Measurements from ENCODE around the gene CGNL1. TPM values are rescaled to one million over a fixed set of nuclear protein-coding genes. Genes with fewer than 3 reads are reported as not detected.

The CGNL1 gene
- polyA plus RNA-seq, 3 donors from 2014 or later = not detected

- peaks cover 0 to 6% (median 3%) of the 10 kb centered on the region in 3 donors for H3K27me3 Mint-ChIP-seq (ENCODE audit: low read depth in 3 of 3)
- H3K9me3 Mint-ChIP-seq = no peaks in the 10 kb centered on the region
- H3K27ac Mint-ChIP-seq = no peak overlapping the region
- H3K4me1 Mint-ChIP-seq = no peaks in the 10 kb centered on the region
- no peaks in the 10 kb centered on the region for H3K36me3 Mint-ChIP-seq
- no peak for DNase-seq
- no peak overlapping the region for H3K4me3 Mint-ChIP-seq
These were observed 172.0 kb downstream of the CGNL1 start for GRCh38 chr15:57548351-57548750.

GRCh38 chr15:57548835-57549234, 172.5 kb downstream of the CGNL1 start:
- Mint-ChIP-seq H3K27me3 (ENCODE audit: low read depth in 3 of 3) (peaks cover 0 to 6% (median under 1%) of the 10 kb centered on the region in 3 donors), H3K4me1 (no peaks in the 10 kb centered on the region), H3K36me3 (no peaks in the 10 kb centered on the region), H3K4me3 (no peak overlapping the region), H3K27ac (no peak overlapping the region), H3K9me3 (no peaks in the 10 kb centered on the region)
- no peak for DNase-seq

- H3K4me1 Mint-ChIP-seq = no peaks in the 10 kb centered on the region
- no peak for DNase-seq
- H3K36me3 Mint-ChIP-seq = no peaks in the 10 kb centered on the region
- no peaks in the 10 kb centered on the region for H3K9me3 Mint-ChIP-seq
- H3K27ac Mint-ChIP-seq = no peak overlapping the region
- no peak overlapping the region for H3K4me3 Mint-ChIP-seq
- peaks cover 0 to 6% (median 3%) of the 10 kb centered on the region in 3 donors for H3K27me3 Mint-ChIP-seq (ENCODE audit: low read depth in 3 of 3)
These were observed 173.6 kb downstream of the CGNL1 start for GRCh38 chr15:57549935-57550334.

- H3K27ac Mint-ChIP-seq = no peak overlapping the region
- H3K36me3 Mint-ChIP-seq = no peaks in the 10 kb centered on the region
- no peak overlapping the region for H3K4me3 Mint-ChIP-seq
- H3K9me3 Mint-ChIP-seq = no peaks in the 10 kb centered on the region
- H3K27me3 Mint-ChIP-seq (ENCODE audit: low read depth in 3 of 3) = peaks cover 0 to 6% (median 6%) of the 10 kb centered on the region in 3 donors
- no peaks in the 10 kb centered on the region for H3K4me1 Mint-ChIP-seq
- DNase-seq = no peak
These were observed 174.3 kb downstream of the CGNL1 start for GRCh38 chr15:57550640-57551039.

GRCh38 chr15:57551715-57552677, 175.7 kb downstream of the CGNL1 start:
- no peaks in the 10 kb centered on the region for H3K36me3 Mint-ChIP-seq
- no peaks in the 10 kb centered on the region for H3K4me1 Mint-ChIP-seq
- no peak overlapping the region for H3K27ac Mint-ChIP-seq
- H3K4me3 Mint-ChIP-seq = no peak overlapping the region
- H3K9me3 Mint-ChIP-seq = no peaks in the 10 kb centered on the region
- no peak for DNase-seq
- H3K27me3 Mint-ChIP-seq (ENCODE audit: low read depth in 3 of 3) = peaks cover 0 to 6% (median 3%) of the 10 kb centered on the region in 3 donors

- no peak overlapping the region for H3K4me3 Mint-ChIP-seq
These were observed 176.5 kb downstream of the CGNL1 start for GRCh38 chr15:57552678-57553334.

GRCh38 chr15:57553526-57553925, 177.2 kb downstream of the CGNL1 start:
- peaks cover 0 to 6% (median 6%) of the 10 kb centered on the region in 3 donors for H3K27me3 Mint-ChIP-seq (ENCODE audit: low read depth in 3 of 3)
- H3K36me3 Mint-ChIP-seq = no peaks in the 10 kb centered on the region
- no peaks in the 10 kb centered on the region for H3K4me1 Mint-ChIP-seq
- H3K4me3 Mint-ChIP-seq = no peak overlapping the region
- H3K27ac Mint-ChIP-seq = no peak overlapping the region
- no peaks in the 10 kb centered on the region for H3K9me3 Mint-ChIP-seq
- no peak for DNase-seq

More at GRCh38 chr15:57552678-57553334, 176.5 kb downstream of the CGNL1 start:
- no peak overlapping the region for H3K27ac Mint-ChIP-seq
- no peak for DNase-seq
- H3K4me1 Mint-ChIP-seq = no peaks in the 10 kb centered on the region
- no peaks in the 10 kb centered on the region for H3K9me3 Mint-ChIP-seq
- H3K27me3 Mint-ChIP-seq (ENCODE audit: low read depth in 3 of 3) = peaks cover 0 to 6% (median 6%) of the 10 kb centered on the region in 3 donors
- no peaks in the 10 kb centered on the region for H3K36me3 Mint-ChIP-seq

GRCh38 chr15:57554063-57554811, 177.9 kb downstream of the CGNL1 start:
- H3K36me3 Mint-ChIP-seq = no peaks in the 10 kb centered on the region
- no peaks in the 10 kb centered on the region for H3K4me1 Mint-ChIP-seq
- no peak overlapping the region for H3K27ac Mint-ChIP-seq

GRCh38 chr15:57554812-57555179, 178.5 kb downstream of the CGNL1 start:
- no peak overlapping the region for H3K27ac Mint-ChIP-seq
- no peak overlapping the region for H3K4me3 Mint-ChIP-seq
- no peaks in the 10 kb centered on the region for H3K36me3 Mint-ChIP-seq
- H3K27me3 Mint-ChIP-seq (ENCODE audit: low read depth in 3 of 3) = peaks cover 1 to 8% (median 3%) of the 10 kb centered on the region in 3 donors
- no peaks in the 10 kb centered on the region for H3K4me1 Mint-ChIP-seq
- no peak for DNase-seq
- H3K9me3 Mint-ChIP-seq = no peaks in the 10 kb centered on the region

More at GRCh38 chr15:57554063-57554811, 177.9 kb downstream of the CGNL1 start:
- Mint-ChIP-seq H3K4me3 (no peak overlapping the region), H3K27me3 (ENCODE audit: low read depth in 3 of 3) (peaks cover 1 to 8% (median 3%) of the 10 kb centered on the region in 3 donors), H3K9me3 (no peaks in the 10 kb centered on the region)
- no peak for DNase-seq

- no peak overlapping the region for H3K4me3 Mint-ChIP-seq
- H3K36me3 Mint-ChIP-seq = no peaks in the 10 kb centered on the region
- peaks cover 1 to 8% (median 3%) of the 10 kb centered on the region in 3 donors for H3K27me3 Mint-ChIP-seq (ENCODE audit: low read depth in 3 of 3)
- H3K27ac Mint-ChIP-seq = no peak overlapping the region
- H3K4me1 Mint-ChIP-seq = no peaks in the 10 kb centered on the region
- no peaks in the 10 kb centered on the region for H3K9me3 Mint-ChIP-seq
- DNase-seq = no peak
These were observed 179.0 kb downstream of the CGNL1 start for GRCh38 chr15:57555270-57555669.

GRCh38 chr15:57556040-57556439, 179.7 kb downstream of the CGNL1 start:
- Mint-ChIP-seq H3K36me3 (no peaks in the 10 kb centered on the region), H3K9me3 (no peaks in the 10 kb centered on the region)

GRCh38 chr15:57557267-57557666, 181.0 kb downstream of the CGNL1 start:
- no peak overlapping the region for H3K27ac Mint-ChIP-seq
- no peaks in the 10 kb centered on the region for H3K4me1 Mint-ChIP-seq
- H3K9me3 Mint-ChIP-seq = no peaks in the 10 kb centered on the region
- H3K36me3 Mint-ChIP-seq = no peaks in the 10 kb centered on the region
- H3K27me3 Mint-ChIP-seq (ENCODE audit: low read depth in 3 of 3) = peaks cover 7 to 10% (median 8%) of the 10 kb centered on the region in 3 donors
- DNase-seq = no peak
- H3K4me3 Mint-ChIP-seq = no peak overlapping the region

More at GRCh38 chr15:57556040-57556439, 179.7 kb downstream of the CGNL1 start:
- Mint-ChIP-seq H3K27me3 (ENCODE audit: low read depth in 3 of 3) (peaks cover 4 to 8% (median 6%) of the 10 kb centered on the region in 3 donors), H3K4me3 (no peak overlapping the region), H3K4me1 (no peaks in the 10 kb centered on the region), H3K27ac (no peak overlapping the region)
- DNase-seq = no peak

GRCh38 chr15:57557810-57558209, 181.5 kb downstream of the CGNL1 start:
- Mint-ChIP-seq H3K27me3 (ENCODE audit: low read depth in 3 of 3) (peaks cover 7 to 12% (median 8%) of the 10 kb centered on the region in 3 donors), H3K4me3 (no peak overlapping the region), H3K36me3 (no peaks in the 10 kb centered on the region), H3K9me3 (no peaks in the 10 kb centered on the region), H3K4me1 (no peaks in the 10 kb centered on the region), H3K27ac (no peak overlapping the region)
- no peak for DNase-seq

All from immature natural killer cell (primary cell).